ENCODE results near the gene TXNL4A. TPM values are rescaled to one million over a fixed set of nuclear protein-coding genes. Genes with fewer than 3 reads are reported as not detected.

Gene TXNL4A
- total and polyA plus RNA-seq, 2 donors (not counting 1 experiment from before 2014, with no cell fraction given) = 39.5 to 101 TPM

DNA sequence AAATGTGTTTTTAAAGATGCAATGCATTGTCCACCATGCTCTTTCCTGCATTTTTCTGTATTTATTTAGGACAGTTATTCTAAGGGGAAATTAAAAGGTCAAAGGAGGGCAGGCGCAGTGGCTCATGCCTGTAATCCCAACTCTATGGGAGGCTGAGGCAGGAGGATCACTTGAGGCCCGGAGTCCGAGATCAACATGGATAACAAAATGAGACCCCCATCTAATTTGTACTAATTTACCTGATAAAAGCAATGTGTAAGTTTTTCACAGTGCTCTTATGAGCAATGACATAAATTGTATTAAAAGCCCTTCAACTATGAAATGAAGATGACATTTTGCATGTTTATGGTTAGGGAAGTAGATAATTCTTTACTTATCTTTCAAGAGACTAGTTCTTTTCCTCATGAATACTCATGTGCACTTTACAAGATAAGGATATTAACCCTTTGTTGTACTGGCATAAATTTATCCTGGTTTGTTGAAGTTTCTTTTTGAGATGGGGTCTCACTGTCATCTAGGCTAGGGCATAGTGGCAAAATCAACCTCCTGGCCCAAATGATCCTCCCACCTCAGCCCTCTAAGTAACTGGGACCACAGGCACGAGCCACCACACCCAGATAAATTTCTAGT is 14.2 kb downstream of the TXNL4A start:
- no peak overlapping the region for H2AFZ ChIP-seq (ENCODE audit: low read length)
- H4K20me1 ChIP-seq (ENCODE audit: control insufficient read depth, extremely low read depth, insufficient read depth, low read length) = no peaks in the 10 kb centered on the region
- no peaks in the 10 kb centered on the region for H3K9me3 ChIP-seq (ENCODE audit: control insufficient read depth, insufficient read depth, low read depth, low read length)
- no peak overlapping the region for H3K4me2 ChIP-seq (ENCODE audit: extremely low read depth, insufficient read depth, low read length)
- H3K4me3 ChIP-seq (replicated peaks in 1 of 4; ENCODE audit: control extremely low read depth in 1 of 4, insufficient read depth in 1 of 4, low read depth in 3 of 4, low read length in 4 of 4) = no peak overlapping the region
- no peak for TF ChIP-seq EZH2 (IDR thresholded peaks at IDR 0.05; ENCODE audit: low read length, missing control alignments)
- TF ChIP-seq, protein P1, sequence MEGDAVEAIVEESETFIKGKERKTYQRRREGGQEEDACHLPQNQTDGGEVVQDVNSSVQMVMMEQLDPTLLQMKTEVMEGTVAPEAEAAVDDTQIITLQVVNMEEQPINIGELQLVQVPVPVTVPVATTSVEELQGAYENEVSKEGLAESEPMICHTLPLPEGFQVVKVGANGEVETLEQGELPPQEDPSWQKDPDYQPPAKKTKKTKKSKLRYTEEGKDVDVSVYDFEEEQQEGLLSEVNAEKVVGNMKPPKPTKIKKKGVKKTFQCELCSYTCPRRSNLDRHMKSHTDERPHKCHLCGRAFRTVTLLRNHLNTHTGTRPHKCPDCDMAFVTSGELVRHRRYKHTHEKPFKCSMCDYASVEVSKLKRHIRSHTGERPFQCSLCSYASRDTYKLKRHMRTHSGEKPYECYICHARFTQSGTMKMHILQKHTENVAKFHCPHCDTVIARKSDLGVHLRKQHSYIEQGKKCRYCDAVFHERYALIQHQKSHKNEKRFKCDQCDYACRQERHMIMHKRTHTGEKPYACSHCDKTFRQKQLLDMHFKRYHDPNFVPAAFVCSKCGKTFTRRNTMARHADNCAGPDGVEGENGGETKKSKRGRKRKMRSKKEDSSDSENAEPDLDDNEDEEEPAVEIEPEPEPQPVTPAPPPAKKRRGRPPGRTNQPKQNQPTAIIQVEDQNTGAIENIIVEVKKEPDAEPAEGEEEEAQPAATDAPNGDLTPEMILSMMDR (conservative IDR thresholded peaks at IDR 0.05 in 1 of 2, IDR thresholded peaks at IDR 0.05 in 1 of 2; ENCODE audit: low read depth in 1 of 2, low read length in 2 of 2) = no peak
- H3K79me2 ChIP-seq (ENCODE audit: control insufficient read depth, insufficient read depth, low read length) = peaks cover 50% of the 10 kb centered on the region
- no peak for DNase-seq (ENCODE audit: low read depth in 2 of 2)
- no peaks in the 10 kb centered on the region for H3K4me1 ChIP-seq (ENCODE audit: control insufficient read depth, extremely low read depth, insufficient read depth, low read length)
- peaks cover 19% of the 10 kb centered on the region for H3K36me3 ChIP-seq (ENCODE audit: control insufficient read depth, insufficient read depth, low read length)
- H3K27me3 ChIP-seq (ENCODE audit: control insufficient read depth, insufficient read depth, low read length) = no peaks in the 10 kb centered on the region
- no peak overlapping the region for H3K9ac ChIP-seq (ENCODE audit: insufficient read depth, low read length)
- no peak overlapping the region for H3K27ac ChIP-seq (ENCODE audit: insufficient read depth, low read length)

DNA sequence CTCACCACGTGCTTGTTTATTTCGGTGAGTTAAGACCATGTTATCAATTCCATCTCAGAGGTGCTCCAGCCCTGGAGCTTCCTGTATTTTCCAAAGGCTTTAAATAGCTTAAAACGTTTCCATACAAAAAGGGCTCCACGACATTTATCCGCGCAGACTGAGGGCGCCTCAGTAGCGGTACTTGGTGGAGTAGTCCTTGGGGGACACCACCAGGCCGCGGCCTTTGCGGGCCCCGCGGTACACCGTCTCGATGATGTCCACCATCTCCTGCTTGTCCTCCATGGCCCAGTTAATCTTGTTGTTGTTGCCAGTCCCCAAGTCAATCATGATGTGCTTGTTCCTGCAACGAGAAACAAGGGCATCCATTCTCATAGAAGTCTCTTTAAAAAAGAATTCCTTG is 14.8 kb downstream of the TXNL4A start:
- Histone ChIP-seq H3K9me3 (ENCODE audit: control insufficient read depth, insufficient read depth, low read depth, low read length) (no peaks in the 10 kb centered on the region), H3K36me3 (ENCODE audit: control insufficient read depth, insufficient read depth, low read length) (peaks cover 18% of the 10 kb centered on the region), H3K4me1 (ENCODE audit: control insufficient read depth, extremely low read depth, insufficient read depth, low read length) (no peaks in the 10 kb centered on the region), H3K4me3 (replicated peaks in 1 of 4; ENCODE audit: control extremely low read depth in 1 of 4, insufficient read depth in 1 of 4, low read depth in 3 of 4, low read length in 4 of 4) (no peak overlapping the region), H3K9ac (ENCODE audit: insufficient read depth, low read length) (no peak overlapping the region), H3K27ac (ENCODE audit: insufficient read depth, low read length) (no peak overlapping the region), H4K20me1 (ENCODE audit: control insufficient read depth, extremely low read depth, insufficient read depth, low read length) (no peaks in the 10 kb centered on the region), H3K79me2 (ENCODE audit: control insufficient read depth, insufficient read depth, low read length) (peaks cover 44% of the 10 kb centered on the region), H2AFZ (ENCODE audit: low read length) (no peak overlapping the region), H3K27me3 (ENCODE audit: control insufficient read depth, insufficient read depth, low read length) (no peaks in the 10 kb centered on the region), H3K4me2 (ENCODE audit: extremely low read depth, insufficient read depth, low read length) (no peak overlapping the region)
- TF ChIP-seq, protein P1 (conservative IDR thresholded peaks at IDR 0.05 in 1 of 2, IDR thresholded peaks at IDR 0.05 in 1 of 2; ENCODE audit: low read depth in 1 of 2, low read length in 2 of 2) = no peak
- TF ChIP-seq EZH2 (IDR thresholded peaks at IDR 0.05; ENCODE audit: low read length, missing control alignments) = no peak
- no peak for DNase-seq (ENCODE audit: low read depth in 2 of 2)

DNA sequence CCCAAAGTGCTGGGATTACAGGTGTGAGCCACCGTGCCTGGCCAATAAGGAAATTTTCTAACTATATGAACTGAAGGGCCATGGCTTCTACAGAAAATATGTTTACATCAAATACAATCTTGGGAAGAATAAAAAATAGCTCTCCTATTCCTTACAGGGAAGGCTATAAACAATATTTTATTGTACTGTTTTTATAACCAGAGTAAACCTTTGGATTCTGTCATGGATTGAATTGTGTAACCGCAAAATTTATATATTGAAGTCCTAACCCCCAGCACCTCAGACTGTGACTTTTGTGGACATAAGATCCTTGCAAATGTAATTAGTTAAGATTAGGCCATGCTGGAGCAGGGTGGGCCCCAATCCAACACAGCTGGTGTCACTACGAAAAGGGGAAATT is 15.6 kb downstream of the TXNL4A start:
- Histone ChIP-seq H3K4me3 (replicated peaks in 1 of 4; ENCODE audit: control extremely low read depth in 1 of 4, insufficient read depth in 1 of 4, low read depth in 3 of 4, low read length in 4 of 4) (no peak overlapping the region), H3K9ac (ENCODE audit: insufficient read depth, low read length) (no peak overlapping the region), H3K36me3 (ENCODE audit: control insufficient read depth, insufficient read depth, low read length) (peaks cover 17% of the 10 kb centered on the region), H2AFZ (ENCODE audit: low read length) (no peak overlapping the region), H3K9me3 (ENCODE audit: control insufficient read depth, insufficient read depth, low read depth, low read length) (no peaks in the 10 kb centered on the region), H3K4me1 (ENCODE audit: control insufficient read depth, extremely low read depth, insufficient read depth, low read length) (no peaks in the 10 kb centered on the region), H3K27ac (ENCODE audit: insufficient read depth, low read length) (no peak overlapping the region), H3K79me2 (ENCODE audit: control insufficient read depth, insufficient read depth, low read length) (peaks cover 36% of the 10 kb centered on the region), H4K20me1 (ENCODE audit: control insufficient read depth, extremely low read depth, insufficient read depth, low read length) (no peaks in the 10 kb centered on the region), H3K27me3 (ENCODE audit: control insufficient read depth, insufficient read depth, low read length) (no peaks in the 10 kb centered on the region), H3K4me2 (ENCODE audit: extremely low read depth, insufficient read depth, low read length) (no peak overlapping the region)
- DNase-seq (ENCODE audit: low read depth in 2 of 2) = no peak
- TF ChIP-seq, protein P1 (conservative IDR thresholded peaks at IDR 0.05 in 1 of 2, IDR thresholded peaks at IDR 0.05 in 1 of 2; ENCODE audit: low read depth in 1 of 2, low read length in 2 of 2) = no peak
- no peak for TF ChIP-seq EZH2 (IDR thresholded peaks at IDR 0.05; ENCODE audit: low read length, missing control alignments)

Data from fibroblast of lung (primary cell).